GM18519 (cell line): ENCODE data around the gene SPG11.
"Not testable (repeated sequence)": the region's sequence is repeated elsewhere in the genome, so short reads cannot be mapped to it uniquely, and the experiment has no call there.

Source experiments
- ATAC-seq: cut with Tn5 transposase; IDR thresholded peaks from one replicate; pipeline ENCODE4 v1.9.1; 2021; ENCODE audit warnings: mild to moderate bottlenecking, moderate library complexity; ENCODE audit not compliant: unreplicated experiment, low FRiP score

The SPG11 gene

GRCh38 chr15:44570361-44570760, 93.1 kb downstream of the SPG11 start:
- ATAC-seq = no peak

GRCh38 chr15:44569316-44569715, 94.1 kb downstream of the SPG11 start:
- no peak for ATAC-seq

- no peak for ATAC-seq
Observed at GRCh38 chr15:44568338-44568737, 95.1 kb downstream of the SPG11 start.

- ATAC-seq = no peak
Observed at GRCh38 chr15:44566155-44566540, 97.3 kb downstream of the SPG11 start.

- no peak for ATAC-seq
Observed at GRCh38 chr15:44565387-44566154, 97.9 kb downstream of the SPG11 start.

- ATAC-seq = not testable (repeated sequence)
Observed at GRCh38 chr15:44560926-44561325, 102.5 kb downstream of the SPG11 start.

- ATAC-seq = no peak
Observed at GRCh38 chr15:44554934-44555723, 108.3 kb downstream of the SPG11 start.

GRCh38 chr15:44550734-44551133, 112.7 kb downstream of the SPG11 start:
- no peak for ATAC-seq

GRCh38 chr15:44550256-44550655, 113.2 kb downstream of the SPG11 start:
- ATAC-seq = no peak

- not testable (repeated sequence) for ATAC-seq
Observed at GRCh38 chr15:44549152-44549551, 114.3 kb downstream of the SPG11 start.

GRCh38 chr15:44545913-44546802, 117.3 kb downstream of the SPG11 start:
- peak; percentile 57 for ATAC-seq

- ATAC-seq = not testable (repeated sequence)
Observed at GRCh38 chr15:44544745-44545144, 118.7 kb downstream of the SPG11 start.

- no peak for ATAC-seq
Observed at GRCh38 chr15:44542596-44542995, 120.9 kb downstream of the SPG11 start.

GRCh38 chr15:44541282-44541958, 122.0 kb downstream of the SPG11 start:
- ATAC-seq = no peak

- no peak for ATAC-seq
Observed at GRCh38 chr15:44537735-44538240, 125.7 kb downstream of the SPG11 start.

GRCh38 chr15:44536962-44537734, 126.3 kb downstream of the SPG11 start, which contains the start of gene EIF3J:
Gene EIF3J, plus strand, starts transcription at chr15:44537147. Its CDS starts 48 bp downstream, at chr15:44537195.
- ATAC-seq = peak; percentile 68

- peak; percentile 41 for ATAC-seq
Observed at GRCh38 chr15:44536302-44536961, 127.0 kb downstream of the SPG11 start.

GRCh38 chr15:44535523-44536301, 127.8 kb downstream of the SPG11 start:
- no peak for ATAC-seq
